ENCODE results near the gene MATK. TPM values are rescaled to one million over a fixed set of nuclear protein-coding genes. Genes with fewer than 3 reads are reported as not detected.
"Not testable (repeated sequence)": the region's sequence is repeated elsewhere in the genome, so short reads cannot be mapped to it uniquely, and the experiment has no call there.

MATK gene
- total RNA-seq, 2 donors from 2014 or later: 7.4 to 27.8 TPM

DNA sequence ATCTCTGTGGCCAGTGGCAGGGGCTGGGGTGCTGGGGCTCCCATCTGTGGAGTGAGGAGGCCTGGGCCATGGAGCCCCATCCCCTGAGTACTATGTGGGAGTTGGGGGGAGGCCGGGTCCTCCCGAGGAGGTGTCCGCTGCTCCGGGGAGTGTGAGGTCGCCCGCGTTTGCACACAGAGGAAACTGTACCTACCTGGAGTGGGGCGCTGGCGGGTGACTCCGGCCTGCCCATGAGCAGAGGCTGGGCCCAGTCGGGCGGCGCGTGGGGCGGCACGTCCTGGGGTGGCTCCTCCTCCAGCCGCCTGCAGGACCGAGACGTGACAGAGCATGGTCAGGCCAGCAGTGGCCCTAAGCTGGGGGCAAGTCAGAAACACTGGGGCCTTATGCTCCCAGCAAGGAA, 33.8 kb upstream of the MATK start:
- ATAC-seq (no peak), DNase-seq (ENCODE audit: low spot score in 2 of 2) (no peak)
- Mint-ChIP-seq H3K9me3 (no peaks in the 10 kb centered on the region), H3K27ac (peak overlapping the region in 1 of 2 donors; percentile 84), H3K36me3 (no peaks in the 10 kb centered on the region)

DNA sequence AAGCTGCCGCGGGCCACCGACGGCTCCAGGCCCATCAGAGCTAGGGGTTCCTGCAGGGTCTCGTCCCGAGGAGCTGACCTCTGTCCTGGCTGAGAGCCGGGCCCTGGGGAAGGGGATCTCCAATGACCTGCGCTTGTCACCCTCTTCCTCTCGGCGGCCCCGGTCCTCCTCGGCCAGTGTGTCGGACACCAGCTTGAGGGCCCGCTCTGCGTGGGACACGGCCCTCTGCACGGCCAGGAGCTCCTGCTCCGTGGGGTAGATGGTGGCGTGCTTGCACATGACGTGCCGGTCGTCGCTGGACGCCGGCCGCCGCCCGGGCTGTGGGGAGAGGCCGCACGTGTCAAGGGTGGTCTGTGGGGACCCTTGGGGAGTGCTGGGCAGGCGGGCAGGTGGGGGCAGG, 32.7 kb upstream of the MATK start:
- H3K9me3 Mint-ChIP-seq: no peaks in the 10 kb centered on the region
- peak overlapping the region in 1 of 2 donors; percentile 84 for H3K27ac Mint-ChIP-seq
- ATAC-seq (no peak), DNase-seq (ENCODE audit: low spot score in 2 of 2) (no peak)
- H3K36me3 Mint-ChIP-seq: no peaks in the 10 kb centered on the region

DNA sequence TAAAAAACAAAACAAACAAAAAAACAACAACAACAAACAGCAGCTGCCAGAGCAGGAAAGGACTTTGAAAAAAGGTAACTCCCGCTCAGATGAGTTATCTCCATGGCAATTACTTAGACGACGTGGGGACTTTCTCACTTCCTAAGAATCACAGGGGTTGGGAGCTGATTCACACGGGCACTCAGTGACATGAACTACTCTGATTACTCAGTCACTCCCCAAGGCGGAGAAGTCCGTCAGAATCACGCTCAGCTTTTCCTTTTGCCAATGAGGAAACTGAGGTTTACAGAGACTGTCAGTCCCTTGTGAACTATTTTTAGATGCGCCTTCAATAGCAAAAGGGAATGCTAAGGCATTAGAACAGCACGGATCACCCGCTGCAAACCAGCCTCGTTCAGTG, 32.3 kb upstream of the MATK start:
- ATAC-seq (peak; percentile 82 to 89), DNase-seq (ENCODE audit: low spot score in 2 of 2) (no peak)
- H3K36me3 Mint-ChIP-seq: no peaks in the 10 kb centered on the region
- no peaks in the 10 kb centered on the region for H3K9me3 Mint-ChIP-seq
- H3K27ac Mint-ChIP-seq: peak overlapping the region in 1 of 2 donors; percentile 84

DNA sequence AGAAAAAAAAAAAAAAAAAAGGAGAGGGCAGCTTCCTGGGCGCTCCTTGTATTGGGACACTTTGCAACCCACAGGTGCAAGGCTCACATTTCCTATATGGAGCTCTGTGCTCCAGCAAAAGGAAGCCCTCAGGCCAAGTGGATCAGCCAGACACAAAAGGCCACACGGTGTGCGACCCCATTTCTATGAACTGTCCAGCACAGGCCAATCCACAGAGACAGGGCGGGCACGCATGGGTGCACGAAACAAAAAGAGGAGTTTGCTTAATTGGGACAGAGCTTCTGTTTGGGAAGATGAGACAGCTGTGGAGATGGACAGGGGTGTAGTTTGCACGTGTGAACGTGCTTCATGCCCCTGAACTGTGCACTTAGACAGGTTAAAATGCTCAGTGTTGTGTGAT, 31.6 kb upstream of the MATK start:
- no peak for DNase-seq (ENCODE audit: low spot score in 2 of 2)
- Mint-ChIP-seq H3K9me3 (no peaks in the 10 kb centered on the region), H3K27ac (peak overlapping the region in 1 of 2 donors; percentile 84), H3K36me3 (peaks cover 0 to 2% of the 10 kb centered on the region in 2 donors)
- no peak for ATAC-seq

DNA sequence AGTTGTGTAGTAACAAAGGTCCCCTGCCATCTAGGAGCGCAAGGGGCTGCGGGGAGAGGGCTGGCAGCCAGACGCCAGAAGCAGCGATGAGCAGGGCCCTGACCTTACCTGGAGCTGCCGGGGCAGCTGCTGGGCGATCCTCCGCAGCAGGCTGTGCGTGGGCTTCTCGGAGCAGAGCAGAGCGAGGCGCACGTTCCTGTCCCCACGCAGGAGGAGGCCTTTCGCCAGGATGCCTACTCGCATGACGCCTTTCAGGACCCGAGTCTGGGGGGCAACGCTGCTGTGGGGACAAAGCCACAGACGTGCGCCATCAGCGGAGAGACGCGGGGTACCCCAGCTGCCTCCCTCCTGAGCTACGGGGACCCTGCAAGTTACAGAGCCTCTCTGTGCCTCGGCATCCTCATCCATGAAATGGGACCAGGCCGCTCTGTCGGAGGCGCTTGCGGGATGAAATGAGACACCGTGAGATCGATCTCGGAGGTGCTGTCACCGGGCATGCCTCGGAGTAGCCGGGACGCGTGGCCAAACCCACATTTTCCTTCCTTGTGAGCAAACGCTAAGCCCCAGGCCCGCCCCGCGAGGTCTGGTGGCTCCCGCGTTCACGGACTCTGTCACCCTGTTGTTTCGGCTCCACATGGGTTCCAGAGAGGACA, 30.5 kb upstream of the MATK start:
- no peak for DNase-seq (ENCODE audit: low spot score in 2 of 2)
- ATAC-seq: no peak
- Mint-ChIP-seq H3K36me3 (peaks cover 0 to 9% of the 10 kb centered on the region in 2 donors), H3K9me3 (no peaks in the 10 kb centered on the region), H3K27ac (no peak overlapping the region)

DNA sequence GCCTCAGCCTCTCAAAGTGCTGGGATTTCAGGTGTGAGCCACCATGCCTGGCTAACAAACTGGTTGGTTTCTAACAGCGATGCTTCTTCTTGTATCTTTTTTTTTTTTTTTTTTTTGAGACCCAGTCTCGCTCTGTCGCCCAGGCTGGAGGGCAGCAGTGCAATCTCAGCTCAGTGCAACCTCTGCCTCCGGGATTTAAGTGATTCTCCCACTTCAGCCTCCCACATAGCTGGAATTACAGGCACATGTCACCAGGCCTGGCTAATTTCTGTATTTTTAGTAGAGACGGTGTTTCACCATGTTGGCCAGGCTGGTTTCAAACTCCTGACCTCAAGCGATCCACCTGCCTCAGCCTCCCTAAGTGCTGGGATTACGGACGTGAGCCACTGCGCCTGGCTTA, 30.0 kb upstream of the MATK start:
- ATAC-seq: not testable (repeated sequence)

DNA sequence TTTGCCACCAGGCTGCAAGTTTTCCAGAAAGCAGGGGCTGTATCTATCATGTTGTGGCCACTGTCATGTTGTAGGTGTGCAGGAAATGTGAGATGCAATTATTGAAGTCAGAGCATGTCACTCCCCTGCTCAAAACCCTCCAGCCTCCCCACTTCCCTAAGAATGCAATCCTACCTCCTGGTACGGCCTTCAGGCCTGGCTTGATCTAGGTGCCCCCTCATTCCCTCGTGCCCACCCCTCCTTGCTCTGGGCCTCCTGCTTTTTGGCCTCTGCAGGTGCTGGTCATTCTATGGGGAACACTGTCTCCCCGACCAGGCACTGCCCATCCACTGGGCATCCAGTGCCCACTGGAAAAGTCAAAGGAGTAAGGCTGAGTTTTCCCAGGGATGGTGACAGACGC, 28.5 kb upstream of the MATK start:
- Mint-ChIP-seq H3K9me3 (no peaks in the 10 kb centered on the region), H3K27ac (peak overlapping the region in 1 of 2 donors; percentile 99), H3K36me3 (peaks cover 0 to 9% of the 10 kb centered on the region in 2 donors)
- ATAC-seq (no peak), DNase-seq (ENCODE audit: low spot score in 2 of 2) (no peak)

More for the DNA sequence above, 30.0 kb upstream of the MATK start:
- not testable (repeated sequence) for DNase-seq (ENCODE audit: low spot score in 2 of 2); H3K27ac Mint-ChIP-seq; H3K9me3 Mint-ChIP-seq; H3K36me3 Mint-ChIP-seq

DNA sequence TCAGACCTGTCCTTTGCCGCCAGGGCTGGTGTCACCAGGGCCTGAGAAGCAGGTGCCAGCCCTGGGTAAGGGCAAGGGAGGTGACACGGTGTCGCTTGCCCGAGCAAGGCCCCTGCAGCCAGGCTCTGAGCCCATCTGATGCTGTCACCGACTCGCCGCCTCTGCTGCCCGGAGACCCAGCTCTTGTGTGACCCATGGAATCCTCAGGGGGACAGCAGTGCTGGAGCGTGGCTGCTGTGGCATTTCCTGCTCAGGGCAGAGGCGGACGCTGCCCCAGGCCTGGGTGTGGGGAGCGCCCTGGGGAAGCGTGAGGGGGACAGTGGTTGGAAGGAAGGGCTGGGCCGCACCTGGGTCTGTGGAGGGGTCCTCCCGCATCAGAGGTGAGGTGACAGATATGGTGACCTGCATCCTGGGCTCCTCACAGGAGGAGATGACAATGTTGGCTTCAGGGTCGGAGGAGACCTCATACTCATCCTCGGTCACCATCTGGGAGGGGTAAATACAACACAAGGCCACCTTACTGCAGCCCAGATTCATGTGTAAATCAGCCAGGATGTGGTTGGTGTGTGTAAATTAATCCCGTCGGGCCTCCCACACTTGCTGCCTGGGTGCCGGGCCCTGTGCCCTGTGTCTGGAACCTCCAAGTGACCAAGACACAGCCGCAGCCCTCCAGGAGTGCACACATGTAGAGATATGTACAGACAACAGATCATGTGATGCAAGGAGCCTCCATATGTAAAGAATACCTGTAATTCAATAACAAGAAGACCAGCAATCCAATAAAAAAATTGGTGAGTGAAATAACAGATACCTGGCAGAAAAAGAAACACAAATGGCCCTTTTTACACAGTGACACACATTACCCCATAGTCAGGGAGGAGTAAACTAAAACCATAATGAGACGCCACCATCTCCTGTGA, 27.6 kb upstream of the MATK start:
- Mint-ChIP-seq H3K9me3 (no peaks in the 10 kb centered on the region), H3K36me3 (peaks cover 0 to 9% of the 10 kb centered on the region in 2 donors), H3K27ac (peak overlapping the region in 1 of 2 donors; percentile 99)
- ATAC-seq: peak in 1 of 2 donors; percentile 8
- no peak for DNase-seq (ENCODE audit: low spot score in 2 of 2)

DNA sequence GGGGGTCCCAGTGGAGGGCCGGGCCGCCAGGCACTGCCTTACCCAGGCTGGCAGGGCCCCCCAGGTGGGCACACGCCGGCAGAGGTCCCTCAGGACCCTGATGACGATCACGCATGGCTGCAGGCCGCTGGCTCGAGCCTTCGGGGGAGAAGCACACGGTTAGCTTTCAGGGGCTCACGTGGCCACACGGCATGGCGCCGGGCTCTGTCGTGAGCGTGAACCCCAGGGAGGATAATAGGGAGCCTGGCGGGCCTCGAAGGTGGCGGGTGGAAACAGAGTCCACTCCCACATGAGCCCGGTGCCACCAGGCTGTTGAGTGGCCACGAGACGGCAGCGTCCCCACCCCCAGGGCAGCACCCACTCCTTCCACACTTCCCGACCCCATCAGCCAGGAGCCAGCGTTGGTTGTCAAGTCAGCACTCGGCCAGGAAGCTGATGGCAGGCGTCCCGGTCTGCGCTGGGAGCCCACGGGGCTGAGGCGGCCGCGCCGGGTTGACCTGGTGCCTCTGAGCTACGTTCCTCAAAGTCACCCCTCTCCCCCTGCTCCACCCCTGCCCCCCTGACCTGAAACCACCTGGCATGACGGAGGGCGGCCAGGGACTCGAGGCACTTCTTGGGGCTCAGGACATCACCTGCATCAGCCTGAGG, 24.7 kb upstream of the MATK start:
- ATAC-seq: no peak
- Mint-ChIP-seq H3K27ac (peak overlapping the region in 1 of 2 donors; percentile 99), H3K9me3 (peaks cover 7 to 8% of the 10 kb centered on the region in 2 donors), H3K36me3 (peaks cover 0 to 9% of the 10 kb centered on the region in 2 donors)
- no peak for DNase-seq (ENCODE audit: low spot score in 2 of 2)

DNA sequence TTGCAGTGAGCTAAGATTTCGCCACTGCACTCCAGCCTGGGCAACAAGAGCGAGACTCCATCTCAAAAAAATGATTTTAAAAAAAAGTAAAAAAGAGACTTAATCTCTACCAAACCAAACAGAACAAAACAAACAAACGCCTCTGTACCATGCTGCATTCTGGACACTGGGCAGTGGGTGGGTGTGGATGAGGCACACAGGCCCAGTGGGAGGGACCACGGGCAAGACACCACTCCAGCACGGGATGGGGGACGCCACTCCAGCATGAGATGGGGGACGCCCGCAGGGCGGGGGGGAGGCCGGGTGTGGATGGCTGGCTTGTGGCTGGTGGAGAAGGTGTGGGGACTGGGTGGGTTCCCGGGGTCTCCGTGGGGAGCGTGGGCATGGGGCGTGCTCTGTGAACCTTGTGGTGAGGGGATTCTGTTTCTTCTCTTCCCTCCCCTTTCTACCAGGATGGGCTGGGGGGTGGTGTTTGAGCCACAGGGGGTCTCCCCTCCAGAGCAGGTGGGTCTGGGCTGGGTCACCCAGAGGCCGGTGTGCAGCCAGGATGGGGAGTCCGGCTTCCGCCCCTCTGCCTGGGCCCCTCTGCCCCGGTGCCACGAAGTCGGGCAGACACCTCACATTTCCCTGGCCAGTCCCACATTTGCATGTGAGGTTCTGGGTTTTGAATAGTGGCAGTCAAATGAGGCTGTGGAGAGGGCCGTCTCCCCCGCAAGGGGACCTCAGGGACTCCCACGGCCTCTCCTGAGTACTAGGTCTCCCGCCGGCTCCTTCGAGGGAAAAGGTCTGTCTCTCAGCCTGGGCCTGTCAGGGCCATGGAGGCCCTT, 23.9 kb upstream of the MATK start:
- ATAC-seq: no peak
- H3K9me3 Mint-ChIP-seq: peaks cover 7 to 8% of the 10 kb centered on the region in 2 donors
- DNase-seq (ENCODE audit: low spot score in 2 of 2): no peak
- H3K27ac Mint-ChIP-seq: no peak overlapping the region
- peaks cover 0 to 9% of the 10 kb centered on the region in 2 donors for H3K36me3 Mint-ChIP-seq

DNA sequence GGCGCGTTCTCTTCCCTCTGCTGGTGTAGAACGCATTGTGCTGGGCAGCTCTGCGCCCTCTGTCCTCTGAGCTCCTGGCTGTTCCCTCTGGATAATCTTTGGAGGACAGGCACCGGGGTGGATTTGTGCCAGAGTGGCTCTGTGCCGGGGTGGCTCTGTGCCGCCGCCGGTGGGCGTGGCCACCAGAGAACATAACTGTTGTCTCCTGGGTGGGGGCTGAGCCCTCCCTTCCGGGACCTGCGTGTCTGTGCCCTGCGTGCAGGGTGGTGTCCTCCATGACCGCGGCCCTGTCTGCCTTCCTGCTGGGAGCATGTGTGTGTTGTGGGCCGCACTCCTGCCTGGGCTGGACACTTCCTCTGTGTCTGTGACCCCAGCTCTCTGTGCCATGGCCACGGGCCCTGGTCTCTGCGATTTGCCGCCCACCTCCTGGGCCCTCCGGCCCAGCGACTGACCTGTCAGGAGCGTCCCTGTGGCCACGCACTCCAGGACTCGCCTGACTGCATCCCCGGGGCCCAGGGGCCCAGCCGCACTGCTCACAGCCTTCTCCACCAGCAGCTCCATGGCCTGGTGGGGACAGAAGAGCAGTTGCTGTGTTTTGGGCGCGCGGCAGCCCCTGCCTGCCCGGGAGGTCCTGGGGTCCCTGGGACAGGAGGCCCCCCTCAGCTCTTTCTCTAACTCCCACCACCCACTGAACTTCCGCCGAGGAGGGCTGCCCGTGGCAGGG, 22.4 kb upstream of the MATK start:
- H3K27ac Mint-ChIP-seq: peak overlapping the region in 1 of 2 donors; percentile 84
- DNase-seq (ENCODE audit: low spot score in 2 of 2): no peak
- ATAC-seq: no peak
- H3K9me3 Mint-ChIP-seq: peaks cover 7 to 8% of the 10 kb centered on the region in 2 donors
- H3K36me3 Mint-ChIP-seq: peaks cover 0 to 9% of the 10 kb centered on the region in 2 donors

DNA sequence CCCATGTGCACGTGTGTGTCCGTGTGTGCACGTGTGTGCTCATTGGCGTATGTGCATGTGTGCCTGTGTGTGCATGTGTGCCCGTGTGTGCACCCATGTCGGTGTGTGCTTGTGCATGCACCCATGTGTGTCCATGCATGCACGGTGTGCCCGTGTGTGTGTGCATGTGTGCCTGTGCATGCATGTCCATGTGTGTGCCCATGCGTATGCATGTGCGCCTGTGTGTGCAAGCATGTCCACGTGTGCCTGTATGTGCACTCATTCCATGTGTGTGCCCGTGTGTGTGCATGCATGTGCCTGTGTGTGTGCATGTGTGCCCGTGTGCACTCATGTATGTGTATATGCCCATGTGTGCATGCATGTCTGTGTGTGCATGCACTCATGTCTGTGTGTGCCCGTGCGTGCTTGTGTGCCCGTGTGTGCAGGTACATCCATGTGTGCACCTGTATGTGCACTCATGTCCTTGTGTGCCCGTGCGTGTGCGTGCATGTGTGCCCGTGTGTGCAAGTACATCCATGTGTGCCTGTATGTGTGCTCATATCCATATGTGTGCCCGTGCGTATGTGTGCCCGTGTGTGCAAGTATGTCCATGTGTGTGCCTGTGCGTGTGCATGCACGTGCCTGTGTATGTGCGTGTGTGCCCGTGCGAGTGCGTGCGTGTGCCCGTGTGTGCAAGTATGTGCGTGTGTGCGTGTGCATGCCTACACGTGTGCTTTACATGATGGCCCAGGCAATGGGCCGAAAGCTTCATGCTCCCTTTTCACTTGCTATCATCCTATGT, 21.6 kb upstream of the MATK start:
- ATAC-seq (no peak), DNase-seq (ENCODE audit: low spot score in 2 of 2) (no peak)
- Mint-ChIP-seq H3K9me3 (peaks cover 7 to 8% of the 10 kb centered on the region in 2 donors), H3K27ac (peak overlapping the region in 1 of 2 donors; percentile 84), H3K36me3 (peaks cover 0 to 6% of the 10 kb centered on the region in 2 donors)

DNA sequence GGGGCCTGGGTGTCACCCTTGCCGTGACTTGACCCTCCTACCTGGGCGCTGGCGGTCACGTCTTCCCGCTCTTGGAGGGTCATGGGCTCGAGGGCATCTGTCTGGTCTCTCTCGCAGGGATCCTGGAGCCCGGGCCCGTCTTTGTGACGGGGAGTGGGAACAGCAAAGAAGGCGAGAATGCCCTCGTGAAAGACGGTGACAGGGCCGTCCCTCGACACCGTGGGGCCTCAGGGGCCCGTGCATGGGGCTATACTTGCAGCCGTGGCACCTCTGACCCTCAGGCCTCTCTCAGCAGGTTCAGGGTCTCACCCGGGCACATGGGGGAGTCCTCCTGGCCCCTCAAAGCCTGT, 20.9 kb upstream of the MATK start:
- no peak for ATAC-seq
- Mint-ChIP-seq H3K36me3 (no peaks in the 10 kb centered on the region), H3K9me3 (peaks cover 7 to 8% of the 10 kb centered on the region in 2 donors), H3K27ac (no peak overlapping the region)
- DNase-seq (ENCODE audit: low spot score in 2 of 2): no peak

DNA sequence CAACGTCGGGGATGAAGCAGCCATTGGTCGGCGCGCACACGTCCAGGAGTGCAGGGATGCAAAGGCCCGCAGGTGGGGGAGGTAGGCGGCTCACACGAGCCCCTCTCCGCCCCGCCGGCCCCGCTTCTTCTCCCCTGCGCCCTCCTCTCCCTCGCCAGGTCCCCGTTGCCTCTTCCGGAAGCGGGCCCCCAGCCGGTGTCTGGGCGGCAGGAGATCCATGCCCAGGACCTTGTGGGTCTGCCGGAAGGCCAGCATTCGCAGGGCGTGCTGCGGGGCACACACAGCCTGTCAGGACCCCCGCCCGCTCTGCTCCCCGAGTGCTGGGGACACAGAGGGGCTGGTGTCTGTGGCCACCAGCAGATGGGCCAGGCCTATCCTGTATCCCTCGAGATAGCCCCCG, 19.7 kb upstream of the MATK start:
- Mint-ChIP-seq H3K9me3 (peaks cover 7 to 8% of the 10 kb centered on the region in 2 donors), H3K27ac (no peak overlapping the region), H3K36me3 (no peaks in the 10 kb centered on the region)
- no peak for DNase-seq (ENCODE audit: low spot score in 2 of 2)
- ATAC-seq: no peak

DNA sequence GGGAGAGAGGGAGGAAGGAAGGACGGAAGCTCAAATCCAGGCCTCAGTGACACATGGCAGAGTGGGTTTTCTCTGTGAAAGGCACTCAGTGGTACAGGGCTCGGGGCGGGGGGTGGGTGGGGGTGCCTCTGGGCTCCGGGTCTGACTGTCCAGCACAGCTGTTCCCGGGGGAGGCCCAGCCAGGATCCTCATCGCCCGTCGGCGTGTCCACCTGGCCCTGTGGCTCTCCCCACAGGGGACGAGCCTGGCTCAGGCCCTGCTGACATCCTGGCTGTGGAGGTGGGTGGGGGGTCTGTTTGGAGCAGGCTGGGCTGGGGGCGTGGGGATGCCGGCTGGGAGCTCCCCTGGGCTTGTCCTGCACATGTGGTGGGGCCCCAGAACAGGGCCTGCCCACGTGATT, 18.2 kb upstream of the MATK start:
- Mint-ChIP-seq H3K36me3 (no peaks in the 10 kb centered on the region), H3K27ac (no peak overlapping the region), H3K9me3 (peaks cover 7 to 8% of the 10 kb centered on the region in 2 donors)
- ATAC-seq (no peak), DNase-seq (ENCODE audit: low spot score in 2 of 2) (no peak)

Data from activated naive CD4-positive, alpha-beta T cell treated with anti-CD3 and anti-CD28 coated beads, Interleukin-2, amount 50 U/mL, for 72 hours (primary cell).